Brain microvascular endothelial cell (primary cell): ENCODE data around the gene IKZF2.
A peak's percentile ranks its signal among the peaks of the same experiment; 100 is the strongest.

Source experiments
- DNase-seq: peaks from one replicate; pipeline ENCODE4 v3.0.0-alpha.2; 2020
- H3K27ac ChIP-seq: fragments of 250-450 bp; sonication (Bioruptor Pico); 2 replicates; pipeline ENCODE4 v1.5.1; 2020; ENCODE audit warnings: mild to moderate bottlenecking, moderate library complexity
- H3K27me3 ChIP-seq: fragments of 250-450 bp; sonication (Bioruptor Pico); replicated peaks from 2 replicates; pipeline ENCODE4 v1.5.1; 2020; ENCODE audit warnings: mild to moderate bottlenecking
- H3K36me3 ChIP-seq: fragments of 250-450 bp; sonication (Bioruptor Pico); replicated peaks from 2 replicates; pipeline ENCODE4 v1.5.1; 2020; ENCODE audit warnings: mild to moderate bottlenecking
- H3K4me3 ChIP-seq: 2 replicates; pipeline ENCODE4 v1.5.1; 2011; ENCODE audit warnings: low read depth, mild to moderate bottlenecking, control low read depth, low read length, moderate library complexity
- in situ Hi-C: cut with HindIII; loops from 2 replicates; pipeline ENCODE4 v1.10.0; 2017; ENCODE audit warnings: low sequenced_read_pairs, low pct_ligation_motif_present
- TF ChIP-seq, protein P1 (sequence below): IDR thresholded peaks from 2 replicates; pipeline ENCODE4 v1.5.1; 2011; ENCODE audit warnings: low read depth, mild to moderate bottlenecking, moderate library complexity, low read length, control low read depth, inconsistent platforms; ENCODE audit errors: missing control alignments

IKZF2 gene

DNA sequence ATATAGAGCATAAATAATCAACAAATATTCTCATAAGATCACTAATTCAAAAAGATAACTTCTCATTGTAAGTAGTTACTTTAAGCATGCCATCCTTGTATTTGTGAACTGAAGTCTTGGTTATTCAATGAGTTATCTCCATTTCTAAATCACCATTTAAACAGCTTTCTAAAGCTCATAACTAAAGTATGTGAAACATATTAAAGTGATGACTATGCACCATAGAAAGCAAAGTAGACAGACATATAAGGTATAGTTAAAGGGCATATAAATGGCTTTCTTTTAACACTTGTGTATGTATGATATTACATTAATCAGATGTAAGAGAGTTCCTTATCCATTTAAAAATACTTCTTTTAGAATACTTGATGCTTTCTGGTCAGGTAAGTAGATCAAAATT lies 83.5 kb downstream of the IKZF2 start:
- Histone ChIP-seq H3K27ac (no peak overlapping the region), H3K4me3 (no peak overlapping the region), H3K36me3 (no peaks in the 10 kb centered on the region), H3K27me3 (no peaks in the 10 kb centered on the region)
- in situ Hi-C loops, result no loop called here
- TF ChIP-seq, protein P1, sequence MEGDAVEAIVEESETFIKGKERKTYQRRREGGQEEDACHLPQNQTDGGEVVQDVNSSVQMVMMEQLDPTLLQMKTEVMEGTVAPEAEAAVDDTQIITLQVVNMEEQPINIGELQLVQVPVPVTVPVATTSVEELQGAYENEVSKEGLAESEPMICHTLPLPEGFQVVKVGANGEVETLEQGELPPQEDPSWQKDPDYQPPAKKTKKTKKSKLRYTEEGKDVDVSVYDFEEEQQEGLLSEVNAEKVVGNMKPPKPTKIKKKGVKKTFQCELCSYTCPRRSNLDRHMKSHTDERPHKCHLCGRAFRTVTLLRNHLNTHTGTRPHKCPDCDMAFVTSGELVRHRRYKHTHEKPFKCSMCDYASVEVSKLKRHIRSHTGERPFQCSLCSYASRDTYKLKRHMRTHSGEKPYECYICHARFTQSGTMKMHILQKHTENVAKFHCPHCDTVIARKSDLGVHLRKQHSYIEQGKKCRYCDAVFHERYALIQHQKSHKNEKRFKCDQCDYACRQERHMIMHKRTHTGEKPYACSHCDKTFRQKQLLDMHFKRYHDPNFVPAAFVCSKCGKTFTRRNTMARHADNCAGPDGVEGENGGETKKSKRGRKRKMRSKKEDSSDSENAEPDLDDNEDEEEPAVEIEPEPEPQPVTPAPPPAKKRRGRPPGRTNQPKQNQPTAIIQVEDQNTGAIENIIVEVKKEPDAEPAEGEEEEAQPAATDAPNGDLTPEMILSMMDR, result no peak
- no peak for DNase-seq

DNA sequence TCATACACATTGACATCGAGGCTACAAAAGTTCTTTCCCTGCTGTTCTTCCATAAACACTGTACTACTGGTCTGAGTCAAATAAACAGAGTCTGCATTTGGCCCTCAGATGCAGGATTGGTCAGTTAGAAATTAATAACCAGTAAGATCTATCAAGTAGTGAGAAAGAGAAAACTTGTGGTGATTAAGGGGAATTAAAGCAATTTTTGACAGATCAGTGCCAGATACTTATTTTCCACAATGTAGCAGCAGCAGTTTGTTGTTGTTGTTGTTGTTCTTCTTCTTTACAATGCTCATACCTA lies 85.0 kb downstream of the IKZF2 start:
- Histone ChIP-seq H3K27me3 (no peaks in the 10 kb centered on the region), H3K4me3 (no peak overlapping the region), H3K27ac (no peak overlapping the region), H3K36me3 (no peaks in the 10 kb centered on the region)
- no peak for DNase-seq
- TF ChIP-seq, protein P1, result no peak
- in situ Hi-C loops, result no loop called here

DNA sequence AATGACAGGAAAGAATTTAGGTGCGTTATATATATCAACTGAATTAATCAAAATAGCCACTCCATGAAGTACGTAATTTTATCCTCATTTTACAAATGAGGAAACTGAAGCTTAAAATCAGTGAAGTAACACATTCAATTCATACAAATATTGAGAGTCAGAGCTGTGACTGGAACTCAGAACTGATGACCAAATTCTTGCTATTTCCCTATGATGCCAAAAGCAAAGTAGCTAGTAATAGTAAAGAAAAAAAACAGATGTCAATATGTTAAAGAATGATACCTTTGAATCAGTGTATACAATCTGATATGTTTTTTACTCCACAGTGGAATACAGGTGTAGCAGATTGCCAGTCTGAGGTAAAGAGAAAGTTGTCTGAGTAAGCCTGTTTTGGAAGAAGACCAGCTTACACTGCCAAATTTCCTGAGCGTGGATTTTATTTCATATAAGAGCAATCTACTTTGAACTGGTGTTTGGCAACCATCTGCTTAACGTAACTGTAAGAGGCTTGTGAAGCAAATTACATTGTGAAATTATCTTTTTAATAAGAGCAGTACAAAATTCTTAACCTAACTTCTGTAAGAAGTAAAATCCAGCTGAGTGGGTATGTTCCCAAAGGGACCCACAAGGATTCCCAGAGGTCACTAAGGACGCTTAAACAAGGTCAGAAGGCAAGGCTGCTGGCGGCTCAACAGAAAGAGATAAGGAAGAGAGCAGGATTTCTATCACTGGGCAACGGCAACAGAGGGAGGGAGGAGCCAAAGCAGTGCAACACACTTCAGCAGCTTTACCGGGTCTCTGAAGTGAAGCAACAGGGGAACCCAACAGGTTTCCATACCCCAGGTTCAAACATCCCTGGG lies 85.6 kb downstream of the IKZF2 start:
- H3K4me3 ChIP-seq, result no peak overlapping the region
- peak; percentile 20 for DNase-seq

DNA sequence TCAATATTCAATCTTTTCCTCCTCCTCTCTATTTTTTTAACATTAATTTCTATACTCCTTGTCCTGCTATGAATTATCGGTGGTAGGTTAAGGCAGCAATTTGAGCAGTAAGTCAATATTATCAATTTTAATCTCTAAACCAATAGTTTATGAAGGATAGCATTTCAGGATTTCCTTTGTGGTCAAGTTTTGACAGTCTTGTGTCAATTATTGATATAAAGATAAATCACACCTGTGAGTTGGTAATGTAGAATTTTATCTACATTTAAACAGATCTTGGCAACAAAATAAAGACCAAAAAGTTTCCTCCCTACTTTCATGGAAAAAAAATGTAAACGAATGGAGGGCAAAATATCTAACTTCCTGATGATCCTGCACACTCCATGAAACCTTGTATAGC lies 87.3 kb downstream of the IKZF2 start:
- no peak for DNase-seq
- H3K36me3 ChIP-seq, result no peaks in the 10 kb centered on the region
- no peak overlapping the region for H3K4me3 ChIP-seq
- TF ChIP-seq, protein P1, result no peak
- in situ Hi-C loops, result no loop called here
- H3K27me3 ChIP-seq, result no peaks in the 10 kb centered on the region
- no peak overlapping the region for H3K27ac ChIP-seq

More for the DNA sequence above, 85.6 kb downstream of the IKZF2 start:
- H3K36me3 ChIP-seq, result no peaks in the 10 kb centered on the region
- in situ Hi-C loops, result no loop called here
- TF ChIP-seq, protein P1, result no peak
- H3K27ac ChIP-seq, result no peak overlapping the region
- no peaks in the 10 kb centered on the region for H3K27me3 ChIP-seq

DNA sequence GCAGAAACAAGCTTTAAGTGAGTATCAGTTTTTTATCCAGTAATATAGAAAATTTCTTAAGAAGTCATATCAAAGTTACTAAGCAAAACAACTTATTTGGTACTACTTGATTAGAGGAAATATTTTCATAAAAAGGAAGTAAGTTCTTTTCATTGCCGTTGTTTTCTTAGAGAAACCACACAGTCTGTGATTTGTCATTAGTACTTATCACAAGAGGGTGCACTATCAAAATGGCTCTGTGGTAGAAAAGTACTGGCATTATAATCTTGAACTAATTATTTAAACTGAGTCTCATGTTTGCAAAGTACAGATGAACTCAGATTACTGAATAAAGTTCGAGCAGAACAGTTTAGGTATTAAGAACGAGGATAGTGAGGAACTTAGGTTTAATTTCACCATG lies 93.4 kb downstream of the IKZF2 start:
- no peak for DNase-seq
- Histone ChIP-seq H3K27me3 (no peaks in the 10 kb centered on the region), H3K36me3 (no peaks in the 10 kb centered on the region), H3K4me3 (no peak overlapping the region), H3K27ac (no peak overlapping the region)
- in situ Hi-C loops, result no loop called here
- TF ChIP-seq, protein P1, result no peak

DNA sequence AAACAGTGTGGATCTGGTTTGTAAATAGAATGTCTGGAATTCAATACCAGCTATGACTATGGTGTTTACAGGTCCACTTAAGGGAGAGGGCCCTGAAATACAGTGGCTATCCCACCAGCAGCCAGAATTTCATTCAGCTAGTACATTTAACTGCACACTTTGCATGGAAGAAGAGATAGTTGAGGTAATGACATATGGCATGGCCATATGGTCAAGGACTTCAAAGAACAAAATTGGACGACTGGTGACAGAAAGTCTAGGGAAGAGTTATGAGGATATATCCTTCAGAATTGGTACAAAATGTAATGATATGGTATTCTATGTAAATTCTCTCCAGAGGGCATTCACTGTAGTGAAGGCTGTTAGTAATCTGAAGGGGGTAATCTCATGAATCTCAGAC lies 105.0 kb downstream of the IKZF2 start:
- TF ChIP-seq, protein P1, result no peak
- H3K36me3 ChIP-seq, result peaks cover 4% of the 10 kb centered on the region
- in situ Hi-C loops, result no loop called here
- no peak for DNase-seq
- H3K27ac ChIP-seq, result no peak overlapping the region
- H3K4me3 ChIP-seq, result no peak overlapping the region
- no peaks in the 10 kb centered on the region for H3K27me3 ChIP-seq
